Activated T-cell treated with anti-CD3 and anti-CD28 coated beads, Interleukin-2, amount 50 U/mL, for 1 hour (primary cell): Measurements from ENCODE around the gene INHBB.
A peak's percentile ranks its signal among the peaks of the same experiment; 100 is the strongest.

Experiments
- DNase-seq: peaks from one replicate; pipeline ENCODE4 v3.0.0-alpha.2; 2020

INHBB gene

GRCh38 chr2:120399889-120400240, 53.9 kb downstream of the INHBB start:
- peak; percentile 11 for DNase-seq

DNA sequence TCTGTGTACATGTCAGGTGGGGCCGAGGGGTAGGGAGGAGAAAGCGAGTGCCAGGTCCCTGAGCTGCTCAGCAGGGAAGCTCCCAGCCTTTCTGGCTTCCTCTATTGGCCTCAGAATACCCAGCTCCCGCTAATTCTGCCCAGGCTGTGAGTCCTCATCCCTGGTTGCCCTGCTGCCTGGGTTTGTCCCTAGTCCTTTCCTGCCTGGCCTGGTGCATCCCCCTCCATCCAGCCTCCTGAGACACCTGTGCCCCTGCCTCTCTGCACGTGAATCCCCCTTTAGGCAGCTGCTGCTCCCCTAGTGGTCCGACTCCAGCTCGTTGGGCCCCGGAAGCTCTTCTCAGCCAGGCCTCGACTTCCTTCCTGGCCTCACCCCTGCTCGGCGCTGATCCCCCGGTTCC, 54.6 kb downstream of the INHBB start:
- DNase-seq, result no peak
